Left ventricle myocardium inferior (tissue), 1 donor: Measurements from ENCODE around the gene BEX5. TPM values are rescaled to one million over a fixed set of nuclear protein-coding genes. Genes with fewer than 3 reads are reported as not detected.
"Not testable (repeated sequence)": the region's sequence is repeated elsewhere in the genome, so short reads cannot be mapped to it uniquely, and the experiment has no call there.

Experiments used
- DNase-seq: peaks from one replicate; pipeline ENCODE4 v3.0.0-alpha.2; 2020
- H3K27ac ChIP-seq: fragments of 200-600 bp; replicated peaks from 2 replicates; pipeline ENCODE4 v1.8.0; 2021
- H3K27me3 ChIP-seq: fragments of 200-600 bp; 2 replicates; pipeline ENCODE4 v1.8.0; 2021; ENCODE audit warnings: low read depth
- H3K36me3 ChIP-seq: fragments of 200-600 bp; 2 replicates; pipeline ENCODE4 v1.8.0; 2021
- H3K4me1 ChIP-seq: fragments of 200-600 bp; 2 replicates; pipeline ENCODE4 v1.8.0; 2021
- H3K4me3 ChIP-seq: fragments of 200-600 bp; 2 replicates; pipeline ENCODE4 v1.8.0; 2021; ENCODE audit warnings: mild to moderate bottlenecking, moderate library complexity
- H3K9me3 ChIP-seq: fragments of 200-600 bp; replicated peaks from 2 replicates; pipeline ENCODE4 v1.8.0; 2021
- intact Hi-C: fragments of 100-400 bp; cut with micrococcal nuclease; formaldehyde crosslinking; loops from one replicate; pipeline ENCODE4 v1.11.0; 2022
- long read RNA-seq: library from polyadenylated mRNA; unstranded; transcript quantifications from one replicate; pipeline ENCODE4 v2.0.0, GENCODE V29; 2021
- total RNA-seq: library from RNA; stranded (reverse); fragmentation: NEBNext Ultra II Directional; extraction: Animal tissue kit (Norgen Biotek cat#: 25700); gene quantifications from one replicate; pipeline ENCODE4 v1.2.1, GENCODE V29; 2021
- TF ChIP-seq, protein P1 (sequence below): fragments of 200-600 bp; IDR thresholded peaks from 2 replicates; pipeline ENCODE4 v1.8.0; 2021; ENCODE audit warnings: antibody characterized with exemption, mild to moderate bottlenecking, borderline replicate concordance
- donor health status: DM: no; HTN: yes; CAD: no; lungs with severe emphysema.

The BEX5 gene
- 0.99 TPM for total RNA-seq
- long read RNA-seq: 0 reads

DNA sequence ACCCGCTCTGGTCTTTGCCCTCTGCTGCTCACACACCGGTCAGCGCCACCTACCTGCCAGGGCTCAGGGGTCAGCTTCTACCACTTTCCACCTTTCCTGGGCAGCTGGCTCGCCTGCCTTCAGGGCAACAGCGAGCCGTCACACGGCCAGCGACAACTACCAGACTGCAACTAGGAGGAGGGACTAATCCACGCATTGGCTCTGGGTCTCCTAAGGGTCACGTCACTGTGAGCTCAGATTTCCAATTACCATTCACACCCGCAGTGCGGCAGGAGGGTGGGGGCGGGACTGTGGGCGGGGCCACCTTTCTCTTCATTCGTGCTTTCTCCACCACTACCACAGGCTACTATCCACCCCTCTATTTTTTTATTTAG lies at the start of gene BEX5:
Gene BEX5 (minus strand): TSS at position 172 of the 374 bp plus-strand sequence. CDS start 1,712 bp downstream, outside the sequence.
- no peaks in the 10 kb centered on the region for H3K36me3 ChIP-seq
- intact Hi-C loops: no loop called here
- DNase-seq: peak; percentile 28
- H3K27me3 ChIP-seq: no peaks in the 10 kb centered on the region
- H3K9me3 ChIP-seq: no peaks in the 10 kb centered on the region
- peaks cover 4% of the 10 kb centered on the region for H3K4me1 ChIP-seq
- H3K27ac ChIP-seq: no peak within 1 kb of the TSS
- H3K4me3 ChIP-seq: peak within 1 kb of the TSS; percentile 63
- TF ChIP-seq, protein P1, sequence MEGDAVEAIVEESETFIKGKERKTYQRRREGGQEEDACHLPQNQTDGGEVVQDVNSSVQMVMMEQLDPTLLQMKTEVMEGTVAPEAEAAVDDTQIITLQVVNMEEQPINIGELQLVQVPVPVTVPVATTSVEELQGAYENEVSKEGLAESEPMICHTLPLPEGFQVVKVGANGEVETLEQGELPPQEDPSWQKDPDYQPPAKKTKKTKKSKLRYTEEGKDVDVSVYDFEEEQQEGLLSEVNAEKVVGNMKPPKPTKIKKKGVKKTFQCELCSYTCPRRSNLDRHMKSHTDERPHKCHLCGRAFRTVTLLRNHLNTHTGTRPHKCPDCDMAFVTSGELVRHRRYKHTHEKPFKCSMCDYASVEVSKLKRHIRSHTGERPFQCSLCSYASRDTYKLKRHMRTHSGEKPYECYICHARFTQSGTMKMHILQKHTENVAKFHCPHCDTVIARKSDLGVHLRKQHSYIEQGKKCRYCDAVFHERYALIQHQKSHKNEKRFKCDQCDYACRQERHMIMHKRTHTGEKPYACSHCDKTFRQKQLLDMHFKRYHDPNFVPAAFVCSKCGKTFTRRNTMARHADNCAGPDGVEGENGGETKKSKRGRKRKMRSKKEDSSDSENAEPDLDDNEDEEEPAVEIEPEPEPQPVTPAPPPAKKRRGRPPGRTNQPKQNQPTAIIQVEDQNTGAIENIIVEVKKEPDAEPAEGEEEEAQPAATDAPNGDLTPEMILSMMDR: no peak

DNA sequence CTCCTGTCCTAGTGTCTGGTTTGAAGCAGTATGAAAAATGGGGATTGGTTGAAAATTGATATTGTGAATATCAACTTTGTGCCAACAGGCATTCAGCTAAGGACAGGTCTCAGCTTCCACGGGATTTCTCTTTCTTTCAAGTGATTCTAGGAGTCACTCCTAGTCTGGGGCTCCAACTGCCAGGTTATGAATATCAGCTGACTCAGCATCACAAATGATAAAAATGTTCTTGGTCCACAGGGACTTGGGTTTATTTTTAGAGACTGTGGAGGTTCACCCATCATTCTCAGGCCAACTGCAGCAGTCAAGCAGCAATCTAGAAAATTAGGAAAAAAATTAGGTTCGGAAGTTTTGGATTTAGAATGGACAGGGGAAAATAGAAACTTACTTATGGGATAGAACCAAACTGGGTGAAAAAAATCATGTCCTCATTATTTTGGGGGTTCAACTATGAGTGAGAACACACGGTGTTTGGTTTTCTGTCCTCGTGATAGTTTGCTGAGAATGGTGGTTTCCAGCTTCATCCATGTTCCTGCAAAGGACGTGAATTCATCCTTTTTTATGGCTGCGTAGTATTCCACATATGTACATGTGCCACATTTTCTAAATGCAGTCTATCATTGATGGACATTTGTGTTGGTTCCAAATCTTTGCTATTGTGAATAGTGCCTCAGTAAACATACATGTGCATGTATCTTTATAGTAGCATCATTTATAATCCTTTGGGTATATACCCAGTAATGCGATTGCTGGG lies 30.4 kb upstream of the BEX5 start:
- no peaks in the 10 kb centered on the region for H3K9me3 ChIP-seq
- DNase-seq: no peak
- no peaks in the 10 kb centered on the region for H3K36me3 ChIP-seq
- H3K27me3 ChIP-seq: no peaks in the 10 kb centered on the region
- TF ChIP-seq, protein P1: no peak
- no peak overlapping the region for H3K4me3 ChIP-seq
- intact Hi-C loops: no loop called here
- H3K4me1 ChIP-seq: no peaks in the 10 kb centered on the region
- H3K27ac ChIP-seq: no peak overlapping the region

DNA sequence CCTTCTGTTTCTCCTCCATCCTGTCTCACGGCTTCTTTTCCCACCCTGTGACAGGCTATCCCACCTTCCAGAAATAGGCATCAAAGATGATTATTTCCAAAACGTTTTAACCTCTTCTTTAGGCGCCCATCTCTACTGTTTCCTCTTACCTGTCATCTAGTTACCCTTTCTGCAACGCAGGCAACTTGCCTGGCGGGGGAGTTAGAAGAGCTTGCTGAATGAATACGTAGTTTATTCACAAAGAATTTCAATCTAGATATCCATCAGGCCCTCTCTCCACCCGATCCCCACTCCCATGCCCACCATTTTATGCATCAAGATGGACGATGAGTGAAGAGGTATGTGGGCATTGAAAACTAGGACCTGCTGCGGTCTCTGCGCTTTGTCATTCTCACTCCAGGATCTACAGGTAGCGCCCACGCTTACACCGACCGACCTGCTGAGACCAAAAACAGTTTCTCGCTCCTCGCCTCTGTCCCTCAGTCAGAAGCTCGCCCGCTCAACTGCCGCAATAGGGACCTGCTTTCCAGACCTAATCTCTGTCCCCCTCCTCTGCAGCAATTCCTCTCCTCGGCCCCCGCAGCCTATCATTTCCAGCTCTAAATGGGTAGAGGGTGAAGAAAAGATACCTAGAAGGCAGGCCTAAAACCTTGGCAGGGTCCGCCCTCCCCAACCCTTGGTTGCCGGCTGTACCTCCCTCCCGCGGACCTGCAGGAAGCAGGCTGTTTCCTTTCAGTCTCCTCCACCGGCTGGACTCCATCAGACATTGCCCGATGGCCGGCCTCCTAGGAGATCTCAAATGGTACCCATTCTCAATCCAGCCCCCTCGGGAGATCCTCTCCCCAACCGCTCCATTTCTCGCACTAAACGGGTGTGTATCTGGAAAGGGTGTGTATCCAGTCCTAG lies 624 bp downstream of the BEX5 start:
- Histone ChIP-seq H3K36me3 (no peaks in the 10 kb centered on the region), H3K4me1 (peaks cover 4% of the 10 kb centered on the region), H3K9me3 (no peaks in the 10 kb centered on the region), H3K27ac (no peak overlapping the region), H3K4me3 (peak overlapping the region; percentile 63), H3K27me3 (no peaks in the 10 kb centered on the region)
- no peak for DNase-seq
- intact Hi-C loops: no loop called here
- TF ChIP-seq, protein P1: no peak

- Histone ChIP-seq H3K36me3 (no peaks in the 10 kb centered on the region), H3K4me1 (peaks cover 4% of the 10 kb centered on the region), H3K4me3 (no peak overlapping the region), H3K27me3 (no peaks in the 10 kb centered on the region), H3K9me3 (no peaks in the 10 kb centered on the region), H3K27ac (no peak overlapping the region)
- TF ChIP-seq, protein P1: peak; percentile 28
- DNase-seq: no peak
- intact Hi-C loops: no loop called here
Observed at GRCh38 chrX:102154218-102154860, 1.4 kb downstream of the BEX5 start.

- H3K27me3 ChIP-seq: peaks cover 42% of the 10 kb centered on the region
Observed at GRCh38 chrX:102142274-102142673, 13.5 kb downstream of the BEX5 start, which contains the start of gene TCEAL6. Gene TCEAL6 (minus strand): TSS chrX:102142481.

GRCh38 chrX:102141631-102142030 lies 14.1 kb downstream of the BEX5 start:
- H3K9me3 ChIP-seq, H3K4me1 ChIP-seq, H3K36me3 ChIP-seq, H3K4me3 ChIP-seq, intact Hi-C loops, H3K27ac ChIP-seq, DNase-seq: not testable (repeated sequence)
- H3K27me3 ChIP-seq: peaks cover 40% of the 10 kb centered on the region

More at GRCh38 chrX:102142274-102142673, 13.5 kb downstream of the BEX5 start, which contains the start of gene TCEAL6:
- H3K9me3 ChIP-seq, DNase-seq, H3K4me1 ChIP-seq, H3K27ac ChIP-seq, H3K36me3 ChIP-seq, H3K4me3 ChIP-seq, intact Hi-C loops: not testable (repeated sequence)

DNA sequence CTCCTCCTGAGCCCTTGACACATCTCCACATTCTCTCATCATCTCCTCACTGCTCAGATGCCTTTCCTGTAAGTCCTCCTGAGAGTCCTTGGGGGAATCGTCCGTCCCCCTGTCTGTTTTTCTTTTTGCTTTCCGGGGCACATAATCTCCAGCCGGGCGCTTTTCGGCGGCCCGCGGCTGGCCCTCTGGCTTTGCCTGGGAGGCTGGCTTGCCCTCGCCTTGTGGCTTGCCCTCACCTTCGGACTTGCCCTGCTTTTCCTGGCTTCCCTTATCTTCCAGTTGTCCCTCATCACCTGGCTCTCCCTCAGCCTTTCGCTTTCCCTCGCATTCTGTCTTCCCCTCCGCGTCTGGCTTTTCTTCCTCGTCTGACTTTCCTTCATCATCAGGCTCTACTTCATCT lies 14.9 kb downstream of the BEX5 start:
- DNase-seq, H3K4me1 ChIP-seq, H3K9me3 ChIP-seq, H3K4me3 ChIP-seq, intact Hi-C loops, H3K27ac ChIP-seq, H3K36me3 ChIP-seq: not testable (repeated sequence)
- peaks cover 40% of the 10 kb centered on the region for H3K27me3 ChIP-seq
